ENCODE measurements around the gene RIMS1.

DNA sequence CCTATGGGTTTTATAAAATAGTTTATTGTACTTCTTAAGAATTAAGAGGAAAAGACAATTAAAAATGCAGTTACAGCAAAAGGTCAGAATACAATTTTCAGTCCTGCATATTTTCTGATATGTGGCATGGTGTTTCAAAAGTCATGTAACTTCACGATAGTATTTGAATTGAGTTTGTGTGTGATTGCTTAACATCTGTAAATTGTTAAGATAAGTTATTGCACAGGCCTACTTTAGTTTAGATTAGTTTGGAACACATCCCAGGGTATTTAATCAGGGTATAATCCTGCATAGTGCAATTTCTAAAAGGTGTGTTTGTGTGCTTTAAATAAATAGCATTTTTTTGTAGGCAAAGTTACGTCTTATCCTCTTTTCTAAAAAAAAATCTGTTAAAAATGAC, 289.6 kb downstream of the RIMS1 start:
- TF ChIP-seq, protein P1, sequence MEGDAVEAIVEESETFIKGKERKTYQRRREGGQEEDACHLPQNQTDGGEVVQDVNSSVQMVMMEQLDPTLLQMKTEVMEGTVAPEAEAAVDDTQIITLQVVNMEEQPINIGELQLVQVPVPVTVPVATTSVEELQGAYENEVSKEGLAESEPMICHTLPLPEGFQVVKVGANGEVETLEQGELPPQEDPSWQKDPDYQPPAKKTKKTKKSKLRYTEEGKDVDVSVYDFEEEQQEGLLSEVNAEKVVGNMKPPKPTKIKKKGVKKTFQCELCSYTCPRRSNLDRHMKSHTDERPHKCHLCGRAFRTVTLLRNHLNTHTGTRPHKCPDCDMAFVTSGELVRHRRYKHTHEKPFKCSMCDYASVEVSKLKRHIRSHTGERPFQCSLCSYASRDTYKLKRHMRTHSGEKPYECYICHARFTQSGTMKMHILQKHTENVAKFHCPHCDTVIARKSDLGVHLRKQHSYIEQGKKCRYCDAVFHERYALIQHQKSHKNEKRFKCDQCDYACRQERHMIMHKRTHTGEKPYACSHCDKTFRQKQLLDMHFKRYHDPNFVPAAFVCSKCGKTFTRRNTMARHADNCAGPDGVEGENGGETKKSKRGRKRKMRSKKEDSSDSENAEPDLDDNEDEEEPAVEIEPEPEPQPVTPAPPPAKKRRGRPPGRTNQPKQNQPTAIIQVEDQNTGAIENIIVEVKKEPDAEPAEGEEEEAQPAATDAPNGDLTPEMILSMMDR (IDR thresholded peaks at IDR 0.05): no peak
- TF ChIP-seq POLR2A (IDR thresholded peaks at IDR 0.05): no peak

Measured in esophagus squamous epithelium (tissue), 4 donors.